Stimulated activated CD8-positive, alpha-beta memory T cell treated with anti-CD3 and anti-CD28 coated beads, Interleukin-7, amount 100 ng/mL, for 24 hours (primary cell): ENCODE results near the gene NPTXR.

Experiments used
- DNase-seq: peaks from one replicate; pipeline ENCODE4 v3.0.0-alpha.2; 2020; ENCODE audit warnings: low read depth

Gene NPTXR

DNA sequence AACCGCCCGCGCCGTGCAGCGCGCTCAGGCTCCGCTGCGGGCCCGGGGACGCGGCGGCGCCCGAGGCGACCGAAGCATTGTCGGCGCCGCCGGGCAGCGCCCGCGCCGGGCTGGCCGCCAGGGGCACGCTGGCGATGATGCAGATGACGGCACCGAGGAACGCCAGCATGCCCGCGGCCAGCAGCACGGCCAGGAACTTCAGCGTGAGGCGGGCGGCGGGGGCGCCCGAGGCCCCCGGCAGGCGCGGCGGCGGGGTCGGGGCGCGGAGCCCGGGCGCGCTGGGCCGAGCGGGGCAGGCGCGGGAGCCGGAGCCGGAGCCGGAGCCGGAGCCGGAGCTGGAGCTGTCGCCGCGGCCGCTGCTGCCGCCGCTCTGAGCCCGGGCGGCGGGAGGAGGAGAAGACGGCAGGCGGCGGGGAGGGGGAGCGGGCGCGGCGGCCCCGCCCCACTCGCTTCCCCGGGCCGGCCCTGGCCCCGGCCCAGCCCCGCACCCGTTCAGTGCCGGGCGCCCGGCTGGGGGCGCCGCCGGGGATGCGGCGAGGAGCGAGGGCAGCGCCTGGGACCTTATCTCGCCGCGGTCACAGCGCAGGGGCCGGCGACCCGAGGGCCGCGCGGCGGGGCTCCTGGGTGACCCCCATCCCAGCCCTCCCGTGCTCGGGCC, at the start of gene NPTXR:
Gene NPTXR, minus strand, starts transcription at position 372 of the 658 bp plus-strand sequence.
- DNase-seq: no peak

DNA sequence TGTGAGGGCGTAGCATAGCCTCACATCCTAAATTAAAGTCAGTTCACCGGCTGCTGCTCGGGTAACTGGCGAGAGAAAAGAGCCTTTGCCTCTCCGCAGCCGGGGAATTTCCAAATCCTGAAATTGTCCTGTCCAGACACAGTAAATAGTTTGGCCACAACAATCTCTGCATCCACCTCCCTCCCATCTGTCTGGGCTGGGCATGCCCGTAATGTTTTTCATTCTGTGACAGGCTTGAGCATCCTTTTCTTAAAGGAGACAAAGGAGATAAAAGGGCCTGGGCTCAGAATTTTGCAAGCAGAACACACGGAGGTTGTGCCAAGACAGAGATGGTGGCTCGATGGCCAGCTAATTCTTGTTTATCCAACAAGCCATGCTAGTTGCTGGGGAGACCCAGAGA, 47.4 kb upstream of the NPTXR start:
- no peak for DNase-seq

DNA sequence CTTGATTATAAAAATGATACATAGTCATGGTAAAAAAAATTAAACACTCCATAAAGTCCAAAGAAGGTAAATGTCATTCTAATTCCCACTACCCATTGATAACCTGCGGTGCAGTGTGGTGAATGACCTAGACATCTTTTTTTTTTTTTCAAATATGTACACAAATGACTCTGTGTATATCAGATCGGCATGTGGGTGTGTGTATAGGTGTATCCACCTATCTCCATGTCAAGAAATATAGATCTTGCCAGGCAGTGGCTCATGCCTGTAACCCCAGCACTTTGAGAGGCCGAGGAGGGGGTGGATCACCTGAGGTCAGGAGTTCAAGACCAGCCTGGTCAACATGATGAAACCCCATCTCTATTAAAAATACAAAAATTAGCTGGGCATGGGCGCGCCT, 46.5 kb upstream of the NPTXR start:
- DNase-seq: no peak

DNA sequence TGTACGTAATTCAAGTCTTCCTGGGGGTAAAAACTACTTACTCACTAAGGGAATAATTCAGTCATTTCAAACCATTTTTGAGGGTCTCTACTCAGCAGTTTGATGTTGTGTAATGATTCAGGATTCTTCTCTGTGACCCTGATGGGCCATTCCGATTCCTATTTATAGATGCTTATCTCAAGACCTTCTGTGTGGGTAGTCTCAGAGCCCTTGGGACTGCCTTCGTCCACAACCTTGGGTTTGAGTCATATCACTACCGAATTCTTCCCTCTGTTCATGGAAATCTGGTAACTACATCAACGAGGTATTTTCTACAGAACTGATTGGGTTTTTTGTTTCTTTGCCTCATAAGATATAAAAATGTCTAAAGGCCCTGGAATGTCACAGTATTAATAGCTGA, 42.5 kb upstream of the NPTXR start:
- no peak for DNase-seq

DNA sequence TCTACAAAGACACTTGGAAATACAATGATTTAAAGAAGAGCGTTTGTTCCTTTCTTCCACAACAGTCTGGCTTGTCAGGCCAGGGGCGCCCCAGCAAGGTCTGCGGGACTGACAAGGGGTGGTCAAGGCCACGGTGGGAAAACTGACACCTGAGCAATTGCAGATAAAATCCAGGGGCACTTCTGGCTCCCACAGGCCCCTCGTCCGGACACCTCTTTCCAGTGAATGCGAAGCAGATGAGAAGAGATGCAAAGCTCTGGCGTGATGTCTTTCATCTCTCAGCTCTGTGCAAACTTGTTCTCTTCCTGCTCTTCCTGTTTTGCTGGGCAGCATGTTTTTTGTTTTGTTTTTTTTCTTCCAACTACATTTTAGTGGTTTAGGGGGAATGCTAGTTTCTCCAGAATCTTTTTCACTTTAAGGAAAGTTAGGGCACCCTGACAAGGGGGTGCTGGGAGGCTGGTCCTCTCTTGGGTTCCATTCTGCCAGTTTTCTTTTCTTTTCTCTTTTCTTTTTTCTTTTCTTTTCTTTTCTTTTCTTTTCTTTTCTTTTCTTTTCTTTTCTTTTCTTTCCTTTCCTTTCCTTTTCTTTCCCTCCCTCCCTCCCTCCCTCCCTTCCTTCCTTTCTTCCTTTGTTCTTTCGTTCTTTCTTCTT, 39.3 kb upstream of the NPTXR start:
- no peak for DNase-seq

- no peak for DNase-seq
Measured at GRCh38 chr22:38881997-38882879, 38.4 kb upstream of the NPTXR start.

- DNase-seq: no peak
Measured at GRCh38 chr22:38881464-38881871, 37.6 kb upstream of the NPTXR start.

DNA sequence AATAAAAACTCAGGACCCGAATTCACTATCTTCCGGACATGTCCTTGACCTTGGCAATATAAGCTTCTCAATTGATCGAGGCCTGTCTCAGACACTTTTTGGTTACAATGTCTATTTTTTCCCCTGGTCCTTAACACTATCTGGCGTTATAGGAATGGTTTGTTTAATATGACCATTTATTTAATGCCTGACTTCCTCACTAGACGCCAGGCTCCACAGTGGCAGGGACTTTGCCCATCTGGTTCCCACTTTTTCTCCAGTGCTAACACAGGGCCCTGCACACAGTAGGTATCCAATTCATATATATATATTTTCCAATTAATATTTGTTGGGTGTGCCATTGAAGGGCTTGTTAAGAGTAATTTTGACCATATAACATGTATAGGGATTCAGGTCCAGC, 36.1 kb upstream of the NPTXR start:
- no peak for DNase-seq

- DNase-seq: no peak
Measured at GRCh38 chr22:38879108-38879729, 35.4 kb upstream of the NPTXR start.

- no peak for DNase-seq
Measured at GRCh38 chr22:38878001-38878400, 34.2 kb upstream of the NPTXR start.

DNA sequence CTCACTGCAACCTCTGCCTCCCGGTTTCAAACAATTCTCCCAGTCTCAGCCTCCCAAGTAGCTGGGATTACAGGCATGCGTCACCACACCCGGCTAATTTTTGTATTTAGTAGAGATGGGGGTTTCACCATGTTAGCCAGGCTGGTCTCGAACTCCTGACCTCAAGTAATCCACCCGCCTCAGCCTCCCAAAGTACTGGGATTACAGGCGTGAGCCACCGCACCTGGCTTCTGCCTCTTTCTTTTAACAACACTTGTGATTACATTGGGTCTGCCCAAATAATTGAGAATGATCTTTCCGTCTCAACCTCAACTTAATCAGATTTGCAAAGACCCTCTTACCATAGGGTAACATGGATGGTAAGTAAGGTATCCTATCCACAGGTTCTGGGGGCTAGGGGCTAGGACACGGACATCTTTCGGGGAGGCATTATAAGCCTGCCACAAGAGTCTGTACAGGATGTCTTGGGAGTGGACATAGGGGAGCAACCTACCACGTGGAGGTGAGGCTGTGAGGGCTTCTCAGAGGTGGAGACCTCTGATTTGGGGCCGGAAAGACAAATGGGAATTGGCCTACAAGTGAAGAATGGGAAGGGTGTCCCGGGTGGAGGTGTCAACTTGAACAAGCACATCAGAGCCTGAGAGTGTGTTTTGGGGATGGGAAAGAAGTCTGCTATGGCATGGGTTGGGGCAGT, 30.8 kb upstream of the NPTXR start:
- DNase-seq: no peak

DNA sequence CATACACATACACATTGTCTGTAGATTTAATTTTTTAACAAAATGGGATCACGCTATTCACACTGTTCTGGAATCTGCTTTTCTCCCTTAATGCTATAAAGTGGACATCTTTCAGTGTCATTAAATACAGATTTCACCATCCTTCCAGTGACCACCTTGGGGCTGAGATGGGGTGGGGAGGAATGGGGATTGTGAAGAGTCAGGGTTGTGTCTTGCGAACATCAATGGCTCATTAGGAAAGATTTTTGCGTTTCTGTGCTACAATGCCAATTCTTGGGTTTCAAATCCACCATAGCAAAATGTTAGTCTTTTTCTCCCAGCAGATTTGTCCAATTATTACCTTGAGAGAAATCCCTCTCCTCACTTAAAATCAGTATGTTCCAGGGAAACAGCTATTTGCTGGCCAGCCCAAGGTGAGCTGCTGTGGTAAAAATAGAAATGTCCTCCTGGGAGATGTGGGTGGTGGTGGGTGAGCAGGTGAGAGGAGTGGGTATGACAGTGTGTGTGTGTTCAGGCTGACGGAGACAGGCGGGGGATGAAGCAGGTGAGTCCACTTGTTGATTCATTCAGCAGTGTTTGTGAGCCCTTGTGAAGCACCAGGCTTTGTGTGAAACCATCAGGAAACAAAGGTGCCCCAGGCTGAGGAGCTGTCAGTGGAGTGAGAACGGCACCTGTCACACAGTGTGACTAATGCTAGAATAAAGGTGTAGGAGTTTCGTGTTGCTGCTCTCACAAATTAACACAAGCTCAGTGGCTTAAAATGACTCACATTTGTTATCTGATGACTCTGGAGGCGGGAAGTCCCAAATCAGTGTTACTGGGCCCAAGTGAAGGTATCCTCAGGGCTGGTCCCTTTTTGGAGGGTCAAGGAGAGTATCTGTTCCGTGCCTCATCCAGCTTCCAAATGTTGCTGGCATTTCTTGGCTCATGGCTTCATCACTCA, 29.9 kb upstream of the NPTXR start:
- peak; percentile 40 for DNase-seq

DNA sequence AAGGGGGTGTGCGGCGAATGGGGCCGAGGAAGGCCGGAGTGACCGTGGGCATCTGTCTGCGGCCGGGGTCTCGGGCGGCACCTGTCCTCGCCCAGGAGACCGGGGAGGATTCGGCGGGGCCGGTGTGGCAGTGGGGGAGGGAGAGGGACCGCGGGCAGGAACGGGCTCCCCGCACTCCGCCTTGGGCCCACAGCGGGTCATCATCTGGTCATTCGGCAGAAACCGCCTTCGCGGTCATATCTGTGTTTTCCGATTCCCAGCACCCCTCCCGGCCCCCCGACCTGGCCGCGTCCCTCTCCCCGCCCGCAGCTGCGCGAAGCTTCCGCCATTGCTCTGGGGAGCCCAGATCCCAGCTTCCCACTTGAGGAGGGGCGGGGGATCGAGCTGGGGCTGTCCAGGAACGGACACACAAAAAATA, 29.0 kb upstream of the NPTXR start:
- no peak for DNase-seq

GRCh38 chr22:38872172-38872830, 28.5 kb upstream of the NPTXR start, which contains the start of gene CBX6:
Gene CBX6 (minus strand): TSS chr22:38872216. CDS start chr22:38872190, 26 bp downstream.
- DNase-seq: peak; percentile 93

DNA sequence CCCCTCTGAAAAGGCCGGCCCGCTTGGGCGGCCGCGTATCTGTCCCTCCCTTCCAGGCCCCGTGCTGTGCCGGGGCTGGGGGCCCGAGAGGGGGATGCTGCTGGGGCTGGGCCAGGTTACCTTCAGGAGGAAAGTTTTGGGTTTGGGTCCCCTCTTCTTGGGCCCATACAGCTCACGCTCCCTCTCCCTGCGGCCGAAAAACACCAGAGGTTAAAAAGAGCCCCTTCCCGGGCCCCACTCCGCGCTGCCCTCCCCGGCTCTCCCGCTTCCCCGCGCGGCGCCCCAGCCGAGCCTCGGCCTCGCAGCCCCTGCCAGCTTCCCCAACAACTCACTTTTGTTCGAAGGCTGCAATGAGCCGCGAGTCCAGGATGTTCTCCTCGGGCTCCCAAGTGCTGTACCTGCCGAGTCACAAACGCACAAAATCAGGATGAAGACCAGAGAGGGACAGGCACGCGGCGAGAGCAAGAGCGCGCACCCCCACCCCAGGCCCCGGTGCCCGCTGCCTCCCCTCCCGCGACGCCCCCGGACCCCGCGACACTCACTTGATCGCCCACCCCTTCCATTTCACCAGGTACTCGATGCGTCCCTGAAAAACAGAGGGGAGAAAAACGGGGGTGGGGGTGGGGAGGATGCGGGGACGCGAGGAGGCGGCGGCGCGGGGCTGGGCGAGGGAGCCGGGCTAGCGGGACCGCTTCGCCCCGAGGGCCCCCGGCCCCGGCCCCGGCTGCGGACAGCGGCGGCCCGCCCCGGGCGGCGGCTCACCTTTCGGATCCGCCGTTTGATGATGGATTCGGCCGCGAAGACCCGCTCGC, 27.7 kb upstream of the NPTXR start:
- DNase-seq: no peak

- no peak for DNase-seq
Measured at GRCh38 chr22:38870791-38871359, 27.0 kb upstream of the NPTXR start.

DNA sequence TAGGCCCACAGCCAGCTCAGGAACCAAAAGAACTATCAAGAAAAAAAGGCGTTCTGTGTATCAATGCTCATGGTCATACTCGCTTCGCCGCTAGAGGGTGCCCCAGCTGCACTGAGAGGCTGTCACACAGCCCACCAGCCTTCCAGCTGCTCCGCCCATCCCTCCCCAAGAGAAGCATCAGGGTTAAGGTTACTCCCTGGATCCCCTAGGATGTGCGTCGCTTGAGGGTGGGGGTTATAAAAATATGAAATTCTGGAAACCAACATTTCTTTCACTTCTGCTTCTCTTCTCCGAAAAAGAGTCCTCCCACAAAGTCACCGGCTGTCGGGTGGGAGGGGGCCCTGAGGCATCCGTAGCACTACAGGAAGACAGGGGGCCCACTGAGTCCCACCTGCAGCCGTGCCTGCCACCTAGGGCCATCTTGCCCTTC, 26.5 kb upstream of the NPTXR start:
- peak; percentile 78 for DNase-seq

- DNase-seq: no peak
Measured at GRCh38 chr22:38869663-38870062, 25.8 kb upstream of the NPTXR start.

DNA sequence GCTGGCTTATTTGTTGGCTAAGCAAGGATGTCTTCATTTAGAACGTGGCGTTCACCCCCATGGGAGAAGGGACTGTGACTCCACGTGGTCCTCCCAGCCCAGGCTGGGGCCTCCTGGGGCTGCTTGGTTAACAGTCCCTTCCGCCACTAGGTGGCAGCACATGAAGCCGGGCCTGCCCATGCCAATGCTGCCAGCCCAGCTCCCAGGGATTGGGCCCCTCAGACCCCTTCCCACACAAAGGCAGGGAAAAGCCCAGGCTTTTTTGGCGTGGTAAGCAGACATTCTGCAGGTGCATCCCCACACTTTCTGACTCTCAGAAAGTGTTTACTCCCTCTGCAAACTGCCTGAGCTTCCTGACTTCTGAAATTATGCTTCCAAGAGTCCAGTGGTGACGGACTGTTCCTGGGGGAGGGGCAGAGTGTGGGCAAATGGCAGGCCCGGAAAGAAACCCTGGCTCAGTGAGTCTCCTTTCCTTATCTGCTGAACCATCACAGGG, 25.1 kb upstream of the NPTXR start:
- peak; percentile 77 for DNase-seq
